Measurements from ENCODE around the gene RNU1-3. TPM values are rescaled to one million over a fixed set of nuclear protein-coding genes. Genes with fewer than 3 reads are reported as not detected.
"Not testable (repeated sequence)": the region's sequence is repeated elsewhere in the genome, so short reads cannot be mapped to it uniquely, and the experiment has no call there.

RNU1-3 gene
- total and polyA plus RNA-seq, 2 of the 8 experiments (the other 6 are each of a cell fraction or from before 2014, with no cell fraction given), result 145 to 1,303 TPM

- not testable (repeated sequence) for H3K79me2 ChIP-seq (ENCODE audit: control insufficient read depth in 1 of 2, insufficient read depth in 2 of 2, low read length in 2 of 2); H2BK120ac ChIP-seq (replicated peaks; ENCODE audit: low read depth, low read length)
- CTCF ChIA-PET (ENCODE audit: partially characterized antibody), result interaction anchor here (0.7 to 20.3 kb wide), 35 partner anchors 9 to 364 kb away, joined by 3 to 611 read pairs (median 4); partner anchors contain the start of genes CROCC and NBPF1
Observed at GRCh38 chr1:16621681-16622315, 45.0 kb downstream of the RNU1-3 start.

More at GRCh38 chr1:16621681-16622315, 45.0 kb downstream of the RNU1-3 start:
- not testable (repeated sequence) for H3K9me3 ChIP-seq (ENCODE audit: insufficient read depth in 2 of 2, low read depth in 1 of 2, low read length in 1 of 2); H3K4me3 ChIP-seq (ENCODE audit: extremely low read depth in 1 of 4, insufficient read depth in 2 of 4, low read depth in 3 of 4, low read length in 4 of 4); H3K23ac ChIP-seq (ENCODE audit: insufficient read length); H3K4me2 ChIP-seq (ENCODE audit: insufficient read depth in 1 of 2, low read depth in 2 of 2, low read length in 2 of 2); H2BK20ac ChIP-seq (ENCODE audit: low read length); H3K27ac ChIP-seq (ENCODE audit: low read depth, low read length); H3K4me1 ChIP-seq (replicated peaks in 1 of 4; ENCODE audit: control insufficient read depth in 3 of 4, insufficient read depth in 4 of 4, low read length in 3 of 4); H2BK15ac ChIP-seq (ENCODE audit: low read length); H4K91ac ChIP-seq (replicated peaks; ENCODE audit: insufficient read length, low read length); FAIRE-seq; H3K14ac ChIP-seq (ENCODE audit: insufficient read length); H3K4ac ChIP-seq (replicated peaks; ENCODE audit: insufficient read length, low read depth, low read length); H4K20me1 ChIP-seq (replicated peaks in 1 of 2; ENCODE audit: control insufficient read depth in 1 of 2, insufficient read depth in 2 of 2, low read length in 2 of 2); H2AFZ ChIP-seq (ENCODE audit: low read length); H3K56ac ChIP-seq (replicated peaks; ENCODE audit: insufficient read length, low read depth, low read length); H3K9ac ChIP-seq (replicated peaks in 1 of 4; ENCODE audit: extremely low read depth in 1 of 4, low read depth in 3 of 4, low read length in 3 of 4); H4K8ac ChIP-seq (ENCODE audit: extremely low read depth, insufficient read depth, low read length); H2AK5ac ChIP-seq (ENCODE audit: low read depth, low read length); H3K18ac ChIP-seq (ENCODE audit: extremely low read depth, low read length); H3K23me2 ChIP-seq (ENCODE audit: low read depth, low read length); H3K79me1 ChIP-seq (ENCODE audit: low read depth, low read length); H3K27me3 ChIP-seq (replicated peaks in 1 of 4; ENCODE audit: control insufficient read depth in 3 of 4, extremely low read depth in 1 of 4, insufficient read depth in 3 of 4, low read length in 3 of 4); H4K5ac ChIP-seq (ENCODE audit: insufficient read length, low read depth, low read length)
- DNase-seq (ENCODE audit: low read depth in 1 of 2, low spot score in 2 of 2), result peak in 1 of 2 experiments; percentile 68
- POLR2A ChIA-PET (ENCODE audit: partially characterized antibody), result interaction anchor here (0.8 to 3.4 kb wide), 9 partner anchors 8 to 283 kb away, joined by 3 to 11 read pairs (median 4); partner anchors contain the start of gene NBPF1
- 92% methylated on average over 9 of the region's 9 CpGs; no CpG with 5 or more reads in 1 of the 2 experiments for WGBS, 2 experiments (ENCODE audit: extremely low coverage in 1 of 2, insufficient coverage in 1 of 2, insufficient read length in 1 of 2, insufficient replicate concordance in 2 of 2, low coverage in 1 of 2, low lambda C conversion rate in 2 of 2, missing lambda C conversion rate in 1 of 2)
- Histone ChIP-seq H3K36me3 (ENCODE audit: control insufficient read depth in 2 of 4, insufficient read depth in 4 of 4, low read length in 3 of 4) (peaks cover 3 to 14% (median 7%) of the 10 kb centered on the region in 4 experiments; a peak in 4 of 8 replicates), H2BK5ac (ENCODE audit: low read depth, low read length) (0 out of 2 replicates have a peak overlapping the region, but pooled peaks have one; percentile 0), H2BK12ac (ENCODE audit: low read depth, low read length) (peak overlapping the region; percentile 2; the same call in 1 of the 2 replicates)

All from H1 (cell line).